Natural killer cell (primary cell): ENCODE results near the gene SLC35D1. TPM values are rescaled to one million over a fixed set of nuclear protein-coding genes. Genes with fewer than 3 reads are reported as not detected.

Experiments
- ATAC-seq, 3 donors: fragments of 150-1000 bp in 2 of 3; fragments of 200-7000 bp in 1 of 3; cut with Tn5 transposase; 1 replicate in 1 of 3; 2 replicates in 2 of 3; pipeline ENCODE4 v1.10.0; 2021; ENCODE audit warnings: mild to moderate bottlenecking in 2 of 3, moderate library complexity in 2 of 3
- DNase-seq, 2 donors: peaks; one replicate each; pipeline versions ENCODE4 v3.0.0 to v3.0.0-alpha.2; 2013 to 2021; ENCODE audit warnings: mixed read lengths in 1 of 2
- H3K27ac ChIP-seq: one replicate; pipeline ENCODE4 v1.5.1; 2013; ENCODE audit warnings: mild to moderate bottlenecking, low read length
- H3K27me3 ChIP-seq: one replicate; pipeline ENCODE4 v1.6.1; 2013; ENCODE audit warnings: low read length; ENCODE audit not compliant: control insufficient read depth, insufficient read depth
- H3K36me3 ChIP-seq: one replicate; pipeline ENCODE4 v1.6.1; 2013; ENCODE audit warnings: low read length; ENCODE audit not compliant: control insufficient read depth, insufficient read depth
- H3K4me1 ChIP-seq: one replicate; pipeline ENCODE4 v1.6.1; 2013; ENCODE audit warnings: low read length; ENCODE audit not compliant: control insufficient read depth, insufficient read depth
- H3K4me3 ChIP-seq: one replicate; pipeline ENCODE4 v1.5.1; 2013; ENCODE audit warnings: low read length
- H3K9me3 ChIP-seq: one replicate; pipeline ENCODE4 v1.6.1; 2013; ENCODE audit warnings: low read length; ENCODE audit not compliant: control insufficient read depth, insufficient read depth
- H3K27ac Mint-ChIP-seq, 2 donors: one replicate each; pipeline ENCODE4 v1.8.0; 2022; ENCODE audit warnings: mild to moderate bottlenecking in 2 of 2, mixed read lengths in 2 of 2, moderate library complexity in 1 of 2
- H3K27me3 Mint-ChIP-seq, 2 donors: one replicate each; pipeline ENCODE4 v1.8.0; 2022; ENCODE audit warnings: low read depth in 2 of 2, mixed read lengths in 2 of 2
- H3K36me3 Mint-ChIP-seq: one replicate; pipeline ENCODE4 v1.8.0; 2022; ENCODE audit warnings: mixed read lengths
- H3K4me1 Mint-ChIP-seq, 2 donors: one replicate each; pipeline ENCODE4 v1.8.0; 2022; ENCODE audit warnings: mixed read lengths in 2 of 2
- H3K4me3 Mint-ChIP-seq: one replicate; pipeline ENCODE4 v1.8.0; 2022; ENCODE audit warnings: mild to moderate bottlenecking, moderate library complexity, mixed read lengths
- H3K9me3 Mint-ChIP-seq, 2 donors: one replicate each; pipeline ENCODE4 v1.8.0; 2022; ENCODE audit warnings: mixed read lengths in 2 of 2
- WGBS: methylation state at CpG from one replicate; pipeline ENCODE4 v1.1.7; 2013; ENCODE audit warnings: missing lambda C conversion rate; ENCODE audit not compliant: insufficient coverage; 5-methylcytosine and 5-hydroxymethylcytosine counted together
- intact Hi-C: fragments of 100-400 bp; cut with micrococcal nuclease; formaldehyde crosslinking; loops from one replicate; pipeline ENCODE4 v1.14.2; 2022
- total RNA-seq, 4 donors: library from RNA; stranded (reverse); fragments of 120-200 nt in 1 of 4; gene quantifications; one replicate each; pipeline versions ENCODE4 v1.2.3 to v1.2.4, GENCODE V29; 2013 to 2022
- TF ChIP-seq, protein P1 (sequence below): fragments of 200-600 bp; IDR thresholded peaks from one replicate; pipeline ENCODE4 v1.8.0; 2022; ENCODE audit warnings: antibody characterized with exemption

The SLC35D1 gene
- 10 to 100 TPM; 12.9 to 17.0 (median 16.1) TPM for total RNA-seq
- 17.7 TPM for total RNA-seq (2013)

DNA sequence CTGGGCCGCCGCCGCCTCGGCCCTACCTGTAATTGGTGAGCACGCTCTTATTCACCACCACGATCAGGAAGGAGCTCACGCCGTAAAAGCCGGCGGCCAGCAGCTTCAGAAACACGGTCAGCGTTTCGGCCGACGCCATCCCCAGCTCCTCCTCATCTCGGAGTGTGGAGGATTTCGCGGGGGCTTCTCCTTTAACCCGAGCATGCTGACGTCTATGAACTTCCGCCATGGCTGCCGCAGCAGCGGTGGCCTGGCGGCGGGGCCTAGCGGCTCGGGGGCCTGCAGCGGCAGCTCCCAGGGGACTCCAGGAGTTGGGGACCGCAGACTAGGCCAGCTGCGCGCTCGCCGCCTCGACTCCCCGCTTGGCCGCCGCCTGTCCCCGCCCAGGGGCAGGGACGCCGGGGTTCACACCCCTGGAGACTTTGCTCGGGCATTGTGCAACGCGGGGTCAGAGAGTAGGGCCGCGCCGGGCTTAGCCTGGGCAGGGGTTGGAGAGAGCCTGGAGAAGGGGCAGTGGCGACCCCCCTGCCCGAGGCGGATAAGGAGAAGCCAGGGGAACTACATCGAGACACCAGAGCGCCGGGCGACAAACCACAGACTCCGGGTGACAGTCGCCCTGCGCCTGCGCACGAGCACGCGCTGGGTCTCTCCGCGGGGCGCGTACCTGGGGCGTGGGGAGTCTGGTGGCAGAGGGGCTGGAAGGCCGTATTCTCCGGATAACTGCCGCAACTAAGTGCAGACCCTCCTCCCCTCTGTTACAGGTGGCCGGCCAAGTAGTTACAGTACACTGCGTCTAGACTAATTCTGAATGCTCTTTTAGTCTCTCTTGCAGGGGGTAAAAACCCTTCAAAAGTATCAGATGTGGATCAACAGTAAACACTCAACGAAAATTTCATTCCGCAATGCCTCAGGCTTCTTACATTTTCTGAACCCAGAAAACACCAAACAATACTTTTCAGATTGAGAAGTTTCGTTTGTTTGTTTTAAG is at the start of gene SLC35D1:
Gene SLC35D1 (minus strand): TSS at position 364 of the 988 bp plus-strand sequence. CDS start 135 bp downstream, at position 229.
- Histone ChIP-seq H3K36me3 (peaks cover 12% of the 10 kb centered on the region), H3K27me3 (no peaks in the 10 kb centered on the region), H3K9me3 (no peaks in the 10 kb centered on the region), H3K27ac (peak within 1 kb of the TSS; percentile 99), H3K4me3 (peak within 1 kb of the TSS; percentile 86), H3K4me1 (peaks cover 8% of the 10 kb centered on the region)
- Mint-ChIP-seq H3K4me3 (peak within 1 kb of the TSS; percentile 93), H3K27ac (peak within 1 kb of the TSS; percentile 79 to 92), H3K9me3 (no peaks in the 10 kb centered on the region), H3K27me3 (peaks cover 0 to 1% of the 10 kb centered on the region in 2 donors), H3K36me3 (no peaks in the 10 kb centered on the region), H3K4me1 (peaks cover 22 to 23% of the 10 kb centered on the region in 2 donors)
- ATAC-seq (peak; percentile 73 to 88 (median 81)), DNase-seq (peak; percentile 67 to 85)
- TF ChIP-seq, protein P1, sequence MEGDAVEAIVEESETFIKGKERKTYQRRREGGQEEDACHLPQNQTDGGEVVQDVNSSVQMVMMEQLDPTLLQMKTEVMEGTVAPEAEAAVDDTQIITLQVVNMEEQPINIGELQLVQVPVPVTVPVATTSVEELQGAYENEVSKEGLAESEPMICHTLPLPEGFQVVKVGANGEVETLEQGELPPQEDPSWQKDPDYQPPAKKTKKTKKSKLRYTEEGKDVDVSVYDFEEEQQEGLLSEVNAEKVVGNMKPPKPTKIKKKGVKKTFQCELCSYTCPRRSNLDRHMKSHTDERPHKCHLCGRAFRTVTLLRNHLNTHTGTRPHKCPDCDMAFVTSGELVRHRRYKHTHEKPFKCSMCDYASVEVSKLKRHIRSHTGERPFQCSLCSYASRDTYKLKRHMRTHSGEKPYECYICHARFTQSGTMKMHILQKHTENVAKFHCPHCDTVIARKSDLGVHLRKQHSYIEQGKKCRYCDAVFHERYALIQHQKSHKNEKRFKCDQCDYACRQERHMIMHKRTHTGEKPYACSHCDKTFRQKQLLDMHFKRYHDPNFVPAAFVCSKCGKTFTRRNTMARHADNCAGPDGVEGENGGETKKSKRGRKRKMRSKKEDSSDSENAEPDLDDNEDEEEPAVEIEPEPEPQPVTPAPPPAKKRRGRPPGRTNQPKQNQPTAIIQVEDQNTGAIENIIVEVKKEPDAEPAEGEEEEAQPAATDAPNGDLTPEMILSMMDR, result no peak
- intact Hi-C loops, result loop anchor here (5.0 kb wide), 1 partner anchor 93 kb away; no protein-coding TSS in a partner anchor
- WGBS, result under 1% methylated on average over 71 of the region's 73 CpGs

GRCh38 chr1:67103548-67103947 is 49.6 kb upstream of the SLC35D1 start:
- no peaks in the 10 kb centered on the region for H3K9me3 ChIP-seq
- no peak overlapping the region for H3K4me3 Mint-ChIP-seq
- intact Hi-C loops, result no loop called here
- DNase-seq, result no peak
- peaks cover 0 to 45% of the 10 kb centered on the region in 2 donors for H3K27me3 Mint-ChIP-seq
- no CpG with 5 or more reads among the region's 1 CpG for WGBS
- H3K27me3 ChIP-seq, result no peaks in the 10 kb centered on the region
- H3K4me3 ChIP-seq, result no peak overlapping the region
- no peaks in the 10 kb centered on the region for H3K36me3 Mint-ChIP-seq
- H3K9me3 Mint-ChIP-seq, result no peaks in the 10 kb centered on the region
- H3K4me1 ChIP-seq, result no peaks in the 10 kb centered on the region
- peaks cover 7 to 9% of the 10 kb centered on the region in 2 donors for H3K4me1 Mint-ChIP-seq
- no peak overlapping the region for H3K27ac ChIP-seq
- no peaks in the 10 kb centered on the region for H3K36me3 ChIP-seq
- TF ChIP-seq, protein P1, result no peak
- no peak for ATAC-seq
- H3K27ac Mint-ChIP-seq, result no peak overlapping the region

DNA sequence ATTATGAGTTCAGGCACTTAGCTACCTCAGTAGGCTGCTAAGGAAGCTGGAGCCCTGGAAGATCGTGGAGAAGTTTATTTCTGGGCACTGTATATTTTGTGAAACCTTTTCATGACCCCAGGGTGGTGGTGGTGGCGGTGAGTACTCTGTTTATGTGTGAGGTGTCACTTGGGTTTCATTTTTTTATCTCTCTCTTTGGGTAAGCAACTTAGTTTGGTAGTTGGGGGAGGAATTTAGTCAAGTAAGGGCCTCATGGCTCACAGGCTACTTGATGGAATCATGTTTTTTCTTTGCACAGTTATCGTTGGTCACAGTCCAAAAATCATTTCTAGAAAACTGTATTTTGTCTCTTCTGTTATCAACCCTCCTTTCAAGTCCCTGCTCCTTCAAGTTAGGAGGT is 46.9 kb upstream of the SLC35D1 start:
- peaks cover 7 to 9% of the 10 kb centered on the region in 2 donors for H3K4me1 Mint-ChIP-seq
- ATAC-seq, result peak in 2 of 3 donors; percentile 46 to 53

More for the DNA sequence above, 46.9 kb upstream of the SLC35D1 start:
- no peak overlapping the region for H3K4me3 ChIP-seq
- DNase-seq, result no peak
- Mint-ChIP-seq H3K27ac (peak overlapping the region in 1 of 2 donors; percentile 7), H3K4me3 (no peak overlapping the region), H3K9me3 (no peaks in the 10 kb centered on the region), H3K27me3 (peaks cover 0 to 43% of the 10 kb centered on the region in 2 donors), H3K36me3 (no peaks in the 10 kb centered on the region)
- TF ChIP-seq, protein P1, result no peak
- no peaks in the 10 kb centered on the region for H3K27me3 ChIP-seq
- H3K36me3 ChIP-seq, result no peaks in the 10 kb centered on the region
- intact Hi-C loops, result no loop called here
- no peaks in the 10 kb centered on the region for H3K9me3 ChIP-seq
- H3K4me1 ChIP-seq, result no peaks in the 10 kb centered on the region
- 34% methylated on average over 3 of the region's 3 CpGs for WGBS
- H3K27ac ChIP-seq, result no peak overlapping the region
